Uterus (tissue), 2 donors: ENCODE results near the gene NAGLU.

Experiments used
- POLR2A ChIP-seq, 2 donors: fragments of 450-650 bp; IDR thresholded peaks; one replicate each; pipeline ENCODE4 v1.6.1; 2016; ENCODE audit warnings: antibody characterized with exemption in 2 of 2, mild to moderate bottlenecking in 1 of 2, moderate library complexity in 1 of 2
- TF ChIP-seq, protein P1 (sequence below), 4 experiments: fragments of 200-600 bp in 2 of 4; fragments of 450-650 bp in 2 of 4; sonication (generic) in 2 of 4; IDR thresholded peaks; one replicate each; pipeline ENCODE4 v1.5.1; 2016 to 2019; ENCODE audit warnings: antibody characterized with exemption in 4 of 4, mild to moderate bottlenecking in 2 of 4, moderate library complexity in 1 of 4

DNA sequence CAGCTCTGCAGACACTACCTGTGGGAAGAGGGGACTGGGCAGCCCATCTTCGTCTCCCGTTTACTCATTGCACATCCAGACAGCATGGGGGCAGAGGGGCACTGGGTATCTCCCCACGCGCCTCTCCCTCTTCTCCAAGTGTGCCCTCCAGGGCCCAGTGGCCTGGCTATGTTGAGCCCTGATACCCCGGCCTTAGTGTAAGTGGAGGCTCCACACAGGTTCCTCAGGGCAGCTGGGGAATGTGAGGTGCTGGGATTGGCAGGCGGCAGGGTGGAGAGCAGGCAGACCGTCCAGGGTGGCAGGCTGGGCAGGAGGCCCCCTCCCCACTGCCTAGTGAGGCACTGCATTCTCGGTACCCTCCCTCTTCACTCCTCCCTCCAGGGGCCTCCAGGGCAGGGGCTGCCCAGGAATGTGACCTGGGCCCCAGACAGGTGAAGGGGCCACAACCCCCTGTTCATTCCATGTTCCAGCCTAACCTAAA is 13.2 kb upstream of the NAGLU start:
- TF ChIP-seq, protein P1, sequence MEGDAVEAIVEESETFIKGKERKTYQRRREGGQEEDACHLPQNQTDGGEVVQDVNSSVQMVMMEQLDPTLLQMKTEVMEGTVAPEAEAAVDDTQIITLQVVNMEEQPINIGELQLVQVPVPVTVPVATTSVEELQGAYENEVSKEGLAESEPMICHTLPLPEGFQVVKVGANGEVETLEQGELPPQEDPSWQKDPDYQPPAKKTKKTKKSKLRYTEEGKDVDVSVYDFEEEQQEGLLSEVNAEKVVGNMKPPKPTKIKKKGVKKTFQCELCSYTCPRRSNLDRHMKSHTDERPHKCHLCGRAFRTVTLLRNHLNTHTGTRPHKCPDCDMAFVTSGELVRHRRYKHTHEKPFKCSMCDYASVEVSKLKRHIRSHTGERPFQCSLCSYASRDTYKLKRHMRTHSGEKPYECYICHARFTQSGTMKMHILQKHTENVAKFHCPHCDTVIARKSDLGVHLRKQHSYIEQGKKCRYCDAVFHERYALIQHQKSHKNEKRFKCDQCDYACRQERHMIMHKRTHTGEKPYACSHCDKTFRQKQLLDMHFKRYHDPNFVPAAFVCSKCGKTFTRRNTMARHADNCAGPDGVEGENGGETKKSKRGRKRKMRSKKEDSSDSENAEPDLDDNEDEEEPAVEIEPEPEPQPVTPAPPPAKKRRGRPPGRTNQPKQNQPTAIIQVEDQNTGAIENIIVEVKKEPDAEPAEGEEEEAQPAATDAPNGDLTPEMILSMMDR (IDR thresholded peaks at IDR 0.05), result no peak
- TF ChIP-seq POLR2A (IDR thresholded peaks at IDR 0.05), result no peak
